NCI-H146 (cell line): ENCODE data around the gene SRSF7.
"Not testable (repeated sequence)": the region's sequence is repeated elsewhere in the genome, so short reads cannot be mapped to it uniquely, and the experiment has no call there.

Experiments used
- DNase-seq: peaks from one replicate; lab custom pipeline; 2025; lab: John Stamatoyannopoulos, UW

Gene SRSF7

DNA sequence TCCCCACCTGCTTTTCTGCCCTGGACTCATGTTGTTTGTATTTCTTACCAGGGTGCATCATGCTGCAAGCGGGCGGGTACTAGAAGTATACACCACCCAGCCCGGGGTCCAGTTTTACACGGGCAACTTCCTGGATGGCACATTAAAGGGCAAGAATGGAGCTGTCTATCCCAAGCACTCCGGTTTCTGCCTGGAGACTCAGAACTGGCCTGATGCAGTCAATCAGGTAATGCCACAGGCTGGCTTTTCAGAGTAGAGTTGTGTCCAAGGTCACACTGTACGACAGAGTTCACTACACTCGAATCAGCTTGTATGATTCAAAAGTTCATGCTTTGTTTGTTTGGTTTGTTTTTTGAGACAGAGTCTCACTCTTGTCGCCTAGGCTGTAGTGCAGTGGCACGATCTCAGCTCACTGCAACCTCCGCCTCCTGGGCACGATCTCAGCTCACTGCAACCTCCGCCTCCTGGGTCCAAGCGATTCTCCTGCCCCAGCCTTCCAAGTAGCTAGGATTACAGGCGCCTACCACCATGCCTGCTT lies 19.4 kb downstream of the SRSF7 start:
- no peak for DNase-seq

DNA sequence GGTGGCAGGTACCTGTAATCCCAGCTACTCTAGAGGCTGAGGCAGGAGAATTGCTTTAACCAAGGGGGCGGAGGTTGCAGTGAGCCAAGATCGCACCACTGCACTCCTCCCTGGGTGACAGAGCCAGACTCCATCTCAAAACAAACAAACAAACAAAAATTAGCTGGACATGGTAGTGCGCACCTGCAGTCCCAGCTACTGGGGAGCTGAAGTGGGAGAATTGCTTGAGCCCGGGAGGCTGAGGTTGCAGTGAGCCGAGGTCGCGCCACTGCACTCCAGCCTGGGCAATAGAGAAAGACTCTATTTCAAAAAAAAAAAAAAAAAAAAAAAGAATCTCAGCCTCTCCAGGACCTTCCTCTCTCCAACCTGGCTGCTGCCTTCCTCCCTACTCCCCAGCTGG lies 20.1 kb downstream of the SRSF7 start:
- no peak for DNase-seq

- DNase-seq, result no peak
Measured at GRCh38 chr2:38728694-38729093, 22.5 kb downstream of the SRSF7 start.

GRCh38 chr2:38727661-38728060 lies 23.5 kb downstream of the SRSF7 start:
- no peak for DNase-seq

GRCh38 chr2:38723173-38723572 lies 28.0 kb downstream of the SRSF7 start:
- peak; percentile 51 for DNase-seq

GRCh38 chr2:38722271-38723061 lies 28.7 kb downstream of the SRSF7 start:
- DNase-seq, result no peak

GRCh38 chr2:38720613-38721241 lies 30.4 kb downstream of the SRSF7 start:
- no peak for DNase-seq

- DNase-seq, result no peak
Measured at GRCh38 chr2:38719706-38720105, 31.5 kb downstream of the SRSF7 start.

DNA sequence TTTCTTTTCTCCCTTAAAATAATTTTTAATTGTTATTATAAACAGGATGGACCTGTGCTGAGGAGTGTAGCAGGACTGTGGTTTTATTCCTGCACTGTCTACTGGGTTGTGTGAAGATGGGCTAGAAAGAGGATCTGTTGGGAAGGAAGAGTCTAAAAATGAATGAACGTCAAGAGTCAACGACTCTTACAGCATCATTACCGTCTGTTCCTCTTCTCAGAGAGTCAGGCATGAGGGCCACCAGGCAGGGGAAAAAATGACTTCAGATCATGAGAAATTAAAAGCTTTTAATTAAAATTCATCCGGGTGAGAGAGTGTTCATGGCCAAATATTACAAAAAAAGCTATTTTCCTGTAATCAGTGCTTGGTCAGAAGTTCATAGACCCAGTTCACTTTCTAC lies 32.6 kb downstream of the SRSF7 start:
- DNase-seq, result no peak

- no peak for DNase-seq
Measured at GRCh38 chr2:38716185-38716584, 35.0 kb downstream of the SRSF7 start.

DNA sequence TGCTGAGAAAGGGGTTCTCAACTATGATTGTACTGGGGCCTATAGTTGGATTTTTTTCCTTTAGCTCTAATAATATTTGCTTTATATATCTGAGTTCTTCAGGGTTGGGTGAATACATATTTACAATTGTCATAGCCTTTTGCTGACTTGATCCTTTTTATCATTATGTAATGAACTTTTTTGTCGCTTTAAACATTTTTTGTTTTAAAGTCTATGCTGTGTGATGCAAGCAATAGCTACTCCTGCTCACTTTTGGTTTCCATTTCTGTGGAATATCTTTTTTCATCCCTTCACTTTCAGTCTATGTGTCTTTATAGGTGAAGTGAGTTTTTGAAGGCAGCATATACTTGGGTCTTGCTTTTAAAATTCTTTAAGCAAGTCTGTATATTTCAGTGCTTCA lies 36.2 kb downstream of the SRSF7 start:
- not testable (repeated sequence) for DNase-seq

GRCh38 chr2:38713338-38713737 lies 37.8 kb downstream of the SRSF7 start:
- no peak for DNase-seq

GRCh38 chr2:38712871-38713270 lies 38.3 kb downstream of the SRSF7 start:
- DNase-seq, result no peak

- no peak for DNase-seq
Measured at GRCh38 chr2:38712413-38712812, 38.7 kb downstream of the SRSF7 start.

DNA sequence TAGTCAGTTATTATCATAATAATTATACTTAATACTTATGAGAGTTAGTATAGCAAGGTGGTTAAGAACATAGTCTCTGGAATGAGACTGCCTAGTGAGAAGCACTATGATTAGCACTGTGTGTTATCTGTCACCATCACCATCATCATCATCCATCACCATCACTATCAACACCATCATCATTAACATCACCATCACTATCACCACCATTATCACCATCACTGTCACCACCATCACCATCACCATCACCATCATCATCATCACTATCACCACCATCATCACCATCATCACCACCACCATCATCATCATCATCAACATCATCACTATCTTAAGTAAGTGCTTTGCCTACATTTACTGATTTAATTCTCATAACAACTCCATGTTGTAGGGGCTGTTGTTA lies 39.6 kb downstream of the SRSF7 start:
- DNase-seq, result no peak

DNA sequence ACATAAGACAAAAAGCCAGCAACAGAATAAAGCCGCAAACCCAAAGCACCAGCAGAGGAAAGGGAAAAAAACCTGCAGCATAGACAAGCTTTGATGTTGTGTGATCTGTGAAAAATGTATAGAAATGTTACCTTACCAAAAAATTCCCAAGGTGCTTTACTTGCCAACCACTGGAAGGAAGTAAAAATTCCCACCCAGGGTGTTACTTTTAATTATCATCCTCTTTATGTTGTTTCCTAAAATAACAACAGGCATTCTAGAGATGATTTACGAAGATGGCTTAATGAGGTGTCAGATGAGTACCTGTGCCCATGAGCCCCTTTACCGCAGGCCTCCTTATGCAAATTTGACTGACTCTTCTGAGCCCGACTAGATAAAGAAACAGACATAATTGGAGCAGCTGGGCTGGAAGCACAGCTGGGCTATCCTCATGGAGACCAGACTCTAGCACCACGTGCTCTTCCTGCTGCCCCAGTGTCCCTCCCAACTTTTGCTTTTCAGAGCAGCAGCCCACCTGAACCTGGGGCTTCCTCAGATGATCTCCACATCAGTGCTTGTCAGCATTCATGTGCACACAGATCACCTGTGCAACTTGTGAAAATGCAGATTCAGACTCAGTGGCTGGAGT lies 41.5 kb downstream of the SRSF7 start:
- peak; percentile 40 for DNase-seq

DNA sequence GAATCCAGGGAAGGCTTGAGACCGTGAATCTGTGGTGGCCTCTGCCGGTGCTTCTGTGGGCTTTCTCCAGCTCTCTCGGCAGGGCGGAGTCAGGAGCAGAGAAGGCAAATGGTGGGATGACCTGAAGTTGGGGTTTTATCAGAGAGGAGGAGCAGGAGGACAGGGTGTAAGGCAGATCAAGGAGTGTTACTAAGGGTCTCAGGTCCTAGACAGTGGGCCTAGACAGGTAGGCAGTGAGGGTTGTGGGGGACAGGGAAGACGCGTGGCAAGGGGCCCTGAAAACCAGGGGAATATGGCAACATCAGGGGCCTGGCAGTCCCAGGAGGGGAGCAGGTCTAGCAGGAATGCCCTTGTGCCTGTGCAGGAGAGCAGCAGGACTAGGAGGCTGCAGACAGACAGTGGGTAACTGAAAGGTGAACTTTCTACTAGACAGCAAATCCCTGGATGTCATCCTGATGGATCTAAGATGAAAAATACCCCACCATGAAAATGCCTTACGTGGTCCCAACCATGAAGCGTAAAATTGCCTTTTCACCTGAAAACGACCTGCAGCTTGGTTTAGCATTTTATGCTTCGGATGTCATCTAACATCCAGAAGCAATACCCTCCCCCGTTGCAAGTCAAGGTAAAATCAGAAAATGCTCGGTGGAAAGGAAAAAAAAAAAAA lies 42.1 kb downstream of the SRSF7 start:
- no peak for DNase-seq

DNA sequence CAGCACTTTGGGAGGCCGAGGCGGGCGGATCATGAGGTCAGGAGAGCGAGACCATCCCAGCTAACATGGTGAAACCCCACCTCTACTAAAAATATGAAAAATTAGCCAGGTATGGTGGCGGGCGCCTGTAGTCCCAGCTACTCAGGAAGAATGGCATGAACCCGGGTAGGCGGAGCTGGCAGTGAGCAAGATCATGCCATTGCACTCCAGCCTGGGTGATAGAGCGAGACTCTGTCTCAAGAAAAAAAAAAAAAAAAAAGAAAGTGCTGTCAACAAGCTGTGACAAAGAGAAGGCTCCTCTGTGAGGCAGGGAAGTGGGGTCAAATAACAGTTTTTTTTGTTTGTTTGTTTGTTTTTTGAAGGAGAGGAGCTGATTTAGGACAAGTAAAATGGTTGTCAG lies 42.7 kb downstream of the SRSF7 start:
- not testable (repeated sequence) for DNase-seq

DNA sequence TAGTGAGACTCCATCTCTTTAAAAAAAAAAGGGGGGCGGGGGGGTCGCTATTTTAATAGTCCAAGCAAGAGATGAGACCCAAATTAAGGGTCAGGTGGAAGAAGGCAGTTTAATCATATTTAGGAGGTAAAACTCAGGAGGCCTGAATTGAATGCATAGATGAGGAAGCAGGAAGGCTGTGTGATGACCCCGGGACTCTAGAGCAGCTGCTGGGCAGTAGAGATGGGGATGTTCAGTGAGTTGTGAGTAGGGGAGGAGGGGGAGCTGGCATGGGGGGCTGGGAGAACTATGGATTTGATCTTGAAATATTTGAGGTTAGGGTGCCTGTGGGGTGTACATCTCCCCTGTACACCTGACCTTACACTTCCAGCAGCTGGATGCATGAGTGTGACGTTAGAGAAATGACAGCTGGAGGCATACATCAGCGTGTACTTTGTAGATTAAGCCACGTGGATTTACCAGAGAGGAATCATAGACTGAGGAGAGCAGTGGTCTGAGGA lies 44.3 kb downstream of the SRSF7 start:
- no peak for DNase-seq

DNA sequence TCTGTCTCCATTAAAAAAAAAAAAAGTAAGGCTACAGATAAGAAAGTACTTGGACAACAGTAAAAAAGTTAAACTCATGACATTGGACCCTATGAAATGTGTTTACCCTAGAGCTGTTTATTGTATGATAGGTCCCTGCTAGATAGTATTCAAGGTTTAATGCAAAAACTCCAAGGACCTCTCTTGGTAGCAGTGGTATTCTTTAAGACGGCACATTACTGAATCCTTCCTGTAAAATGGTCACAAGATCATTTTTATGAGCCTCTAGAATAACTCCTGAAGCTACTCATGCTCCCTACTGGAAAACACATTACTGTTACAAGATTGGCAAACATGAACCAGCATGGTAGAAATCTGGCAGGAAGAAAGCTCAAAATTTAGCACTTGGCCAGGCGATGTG lies 46.5 kb downstream of the SRSF7 start:
- no peak for DNase-seq

GRCh38 chr2:38703336-38703735 lies 47.8 kb downstream of the SRSF7 start:
- DNase-seq, result not testable (repeated sequence)

GRCh38 chr2:38702413-38702812 lies 48.7 kb downstream of the SRSF7 start:
- DNase-seq, result no peak
